H1 (cell line): Measurements from ENCODE around the gene BRD1. TPM values are rescaled to one million over a fixed set of nuclear protein-coding genes. Genes with fewer than 3 reads are reported as not detected.

Experiments
- CTCF ChIA-PET: fragments of 300-600 bp; sonication (Branson Sonifier 250); formaldehyde crosslinking; loops from one replicate; lab custom pipeline; 2021; ENCODE audit not compliant: partially characterized antibody; lab: Charles Lee
- POLR2A ChIA-PET: fragments of 300-600 bp; sonication (Branson Sonifier 250); formaldehyde crosslinking; loops from one replicate; lab custom pipeline; 2021; ENCODE audit warnings: inconsistent platforms; ENCODE audit not compliant: partially characterized antibody; lab: Charles Lee
- DNase-seq, 2 experiments: peaks; one replicate each; pipeline versions ENCODE4 v3.0.0 to v3.0.0-alpha.2; 2010 to 2022; ENCODE audit warnings: low spot score in 2 of 2, low read depth in 1 of 2, mixed read lengths in 1 of 2
- FAIRE-seq: peaks from 2 replicates; lab custom pipeline; 2011; peaks lifted over from hg19 to GRCh38; lab: Jason Lieb, UNC
- H2AFZ ChIP-seq: 2 replicates; pipeline ENCODE4 v1.8.1; 2012; ENCODE audit warnings: low read length, inconsistent platforms
- H2AK5ac ChIP-seq: 2 replicates; pipeline ENCODE4 v1.6.1; 2013; ENCODE audit warnings: low read depth, low read length
- H2BK120ac ChIP-seq: replicated peaks from 2 replicates; pipeline ENCODE3; 2013; ENCODE audit warnings: low read depth, low read length, inconsistent platforms
- H2BK12ac ChIP-seq: 2 replicates; pipeline ENCODE4 v1.6.1; 2013; ENCODE audit warnings: low read depth, low read length
- H2BK15ac ChIP-seq: 2 replicates; pipeline ENCODE4 v1.6.1; 2013; ENCODE audit warnings: low read length
- H2BK20ac ChIP-seq: 2 replicates; pipeline ENCODE4 v1.6.1; 2013; ENCODE audit warnings: low read length
- H2BK5ac ChIP-seq: 2 replicates; pipeline ENCODE4 v1.6.1; 2013; ENCODE audit warnings: low read depth, low read length
- H3K14ac ChIP-seq: 2 replicates; pipeline ENCODE4 v1.6.1; 2013; ENCODE audit warnings: inconsistent platforms; ENCODE audit not compliant: insufficient read length
- H3K18ac ChIP-seq: 2 replicates; pipeline ENCODE4 v1.6.1; 2013; ENCODE audit warnings: low read length; ENCODE audit errors: extremely low read depth
- H3K23ac ChIP-seq: 2 replicates; pipeline ENCODE4 v1.6.1; 2013; ENCODE audit warnings: inconsistent platforms; ENCODE audit not compliant: insufficient read length
- H3K23me2 ChIP-seq: 2 replicates; pipeline ENCODE4 v1.6.1; 2013; ENCODE audit warnings: low read depth, low read length
- H3K27ac ChIP-seq: 2 replicates; pipeline ENCODE4 v1.6.1; 2011; ENCODE audit warnings: low read depth, low read length, inconsistent platforms
- H3K27me3 ChIP-seq, 4 experiments: replicated peaks in 1 of 4; 1 replicate in 1 of 4; 2 replicates in 3 of 4; pipeline versions ENCODE4 v1.6.1 to v1.8.1; 2011 to 2013; ENCODE audit warnings: low read length in 3 of 4, mild to moderate bottlenecking in 3 of 4, inconsistent platforms in 2 of 4, mixed read lengths in 2 of 4, moderate library complexity in 1 of 4; ENCODE audit not compliant: control insufficient read depth in 3 of 4, insufficient read depth in 3 of 4; ENCODE audit errors: extremely low read depth in 1 of 4
- H3K36me3 ChIP-seq, 4 experiments: 2 replicates each; pipeline versions ENCODE4 v1.6.1 to v1.8.1; 2011 to 2013; ENCODE audit warnings: mild to moderate bottlenecking in 4 of 4, low read length in 3 of 4, moderate library complexity in 2 of 4, control low read depth in 1 of 4, inconsistent platforms in 1 of 4; ENCODE audit not compliant: insufficient read depth in 4 of 4, control insufficient read depth in 2 of 4
- H3K4ac ChIP-seq: replicated peaks from 2 replicates; pipeline ENCODE3; 2013; ENCODE audit warnings: low read length, low read depth, mixed read lengths, inconsistent platforms; ENCODE audit not compliant: insufficient read length
- H3K4me1 ChIP-seq, 4 experiments: replicated peaks in 1 of 4; 1 replicate in 1 of 4; 2 replicates in 3 of 4; pipeline versions ENCODE4 v1.6.1 to v1.8.1; 2011 to 2013; ENCODE audit warnings: low read length in 3 of 4, inconsistent platforms in 2 of 4, mixed read lengths in 1 of 4; ENCODE audit not compliant: insufficient read depth in 4 of 4, control insufficient read depth in 3 of 4
- H3K4me2 ChIP-seq, 2 experiments: 2 replicates each; pipeline versions ENCODE4 v1.6.1 to v1.8.1; 2011 to 2013; ENCODE audit warnings: low read depth in 2 of 2, low read length in 2 of 2, control low read depth in 1 of 2, inconsistent platforms in 1 of 2, mild to moderate bottlenecking in 1 of 2; ENCODE audit not compliant: insufficient read depth in 1 of 2
- H3K4me3 ChIP-seq, 4 experiments: fragments of 200-600, 300-600 bp in 1 of 4; sonication (generic), shearing (Covaris generic), sonication (Bioruptor Twin) in 1 of 4; 2 replicates each; pipeline versions ENCODE4 v1.5.1 to v1.8.1; 2011 to 2016; ENCODE audit warnings: low read length in 4 of 4, low read depth in 3 of 4, control low read depth in 2 of 4, inconsistent platforms in 2 of 4, mild to moderate bottlenecking in 2 of 4, mixed read lengths in 1 of 4, moderate library complexity in 1 of 4; ENCODE audit not compliant: insufficient read depth in 2 of 4; ENCODE audit errors: extremely low read depth in 1 of 4
- H3K56ac ChIP-seq: replicated peaks from 2 replicates; pipeline ENCODE3; 2013; ENCODE audit warnings: low read depth, mild to moderate bottlenecking, mixed read lengths, low read length, inconsistent platforms; ENCODE audit not compliant: insufficient read length
- H3K79me1 ChIP-seq: 2 replicates; pipeline ENCODE4 v1.6.1; 2013; ENCODE audit warnings: low read depth, low read length, control low read depth
- H3K79me2 ChIP-seq, 2 experiments: 2 replicates each; pipeline versions ENCODE4 v1.6.1 to v1.8.1; 2012 to 2013; ENCODE audit warnings: low read length in 2 of 2, mild to moderate bottlenecking in 2 of 2, inconsistent platforms in 1 of 2; ENCODE audit not compliant: insufficient read depth in 2 of 2, control insufficient read depth in 1 of 2
- H3K9ac ChIP-seq, 4 experiments: replicated peaks in 1 of 4; 1 replicate in 1 of 4; 2 replicates in 3 of 4; pipeline versions ENCODE4 v1.6.1 to v1.8.1; 2011 to 2013; ENCODE audit warnings: low read depth in 3 of 4, low read length in 3 of 4, control low read depth in 2 of 4, mild to moderate bottlenecking in 2 of 4, moderate library complexity in 2 of 4, inconsistent platforms in 1 of 4; ENCODE audit errors: extremely low read depth in 1 of 4
- H3K9me3 ChIP-seq, 2 experiments: 2 replicates each; pipeline versions ENCODE4 v1.6.1 to v1.8.1; 2012 to 2013; ENCODE audit warnings: mild to moderate bottlenecking in 2 of 2, moderate library complexity in 2 of 2, control low read depth in 1 of 2, inconsistent platforms in 1 of 2, low read depth in 1 of 2, low read length in 1 of 2, mixed read lengths in 1 of 2; ENCODE audit not compliant: insufficient read depth in 2 of 2
- H4K20me1 ChIP-seq, 2 experiments: replicated peaks in 1 of 2; 2 replicates each; pipeline versions ENCODE3 to v1.8.1; 2011 to 2013; ENCODE audit warnings: inconsistent platforms in 2 of 2, low read length in 2 of 2, mild to moderate bottlenecking in 1 of 2; ENCODE audit not compliant: insufficient read depth in 2 of 2, control insufficient read depth in 1 of 2
- H4K5ac ChIP-seq: 2 replicates; pipeline ENCODE4 v1.6.1; 2013; ENCODE audit warnings: low read length, low read depth, mixed read lengths, inconsistent platforms; ENCODE audit not compliant: insufficient read length
- H4K8ac ChIP-seq: 2 replicates; pipeline ENCODE4 v1.8.0; 2013; ENCODE audit warnings: mild to moderate bottlenecking, moderate library complexity, low read length, inconsistent platforms; ENCODE audit not compliant: insufficient read depth; ENCODE audit errors: extremely low read depth
- H4K91ac ChIP-seq: replicated peaks from 2 replicates; pipeline ENCODE3; 2013; ENCODE audit warnings: low read length, mixed read lengths, inconsistent platforms; ENCODE audit not compliant: insufficient read length
- BCL11A ChIP-seq, 2 experiments: IDR thresholded peaks; one replicate each; pipeline ENCODE4 v1.6.1; 2011; ENCODE audit warnings: low read depth in 2 of 2, low read length in 2 of 2, mild to moderate bottlenecking in 2 of 2
- CBX8 ChIP-seq: fragments of 300-800, 300-1000 bp; sonication (generic); IDR thresholded peaks from 2 replicates; pipeline ENCODE4 v1.7.1; 2016; ENCODE audit warnings: low read depth, low read length, borderline replicate concordance
- CTCF ChIP-seq, 3 experiments: IDR thresholded peaks; 1 replicate in 2 of 3; 2 replicates in 1 of 3; pipeline versions ENCODE4 v1.5.1 to v1.6.1; 2011; ENCODE audit warnings: low read length in 3 of 3, mild to moderate bottlenecking in 3 of 3, inconsistent platforms in 2 of 3, low read depth in 1 of 3, moderate library complexity in 1 of 3; ENCODE audit not compliant: insufficient read depth in 1 of 3; ENCODE audit errors: control extremely low read depth in 1 of 3
- GABPA ChIP-seq: IDR thresholded peaks from 2 replicates; pipeline ENCODE4 v1.6.1; 2011; ENCODE audit warnings: mild to moderate bottlenecking, low read length, moderate library complexity, borderline replicate concordance; ENCODE audit not compliant: insufficient read depth
- NANOG ChIP-seq: IDR thresholded peaks from 2 replicates; pipeline ENCODE4 v1.6.1; 2011; ENCODE audit warnings: low read length, low read depth, mild to moderate bottlenecking, inconsistent platforms; ENCODE audit not compliant: insufficient read depth, poor library complexity, severe bottlenecking
- PHF8 ChIP-seq: fragments of 200-600 bp; sonication (generic); conservative IDR thresholded peaks from 2 replicates; pipeline ENCODE4 v1.7.1; 2012; ENCODE audit warnings: low read depth, mild to moderate bottlenecking, inconsistent platforms, low read length, moderate library complexity
- RFX5 ChIP-seq: IDR thresholded peaks from 2 replicates; pipeline ENCODE4 v1.6.1; 2011; ENCODE audit warnings: low read depth, low read length, improper control_type of control experiment, borderline replicate concordance
- SIX5 ChIP-seq: IDR thresholded peaks from 2 replicates; pipeline ENCODE4 v1.6.1; 2011; ENCODE audit warnings: mild to moderate bottlenecking, low read depth, low read length
- SUZ12 ChIP-seq: fragments of 200-600 bp; sonication (generic); IDR thresholded peaks from 2 replicates; pipeline ENCODE4 v1.6.1; 2012; ENCODE audit warnings: mild to moderate bottlenecking, inconsistent platforms, low read length, moderate library complexity, mixed read lengths
- ZNF274 ChIP-seq: IDR thresholded peaks from 2 replicates; pipeline ENCODE4 v1.7.0; 2012; ENCODE audit warnings: low read length, borderline replicate concordance; ENCODE audit errors: extremely low read depth
- WGBS, 2 experiments: shearing (Covaris generic) in 1 of 2; methylation state at CpG; one replicate each; pipeline versions ENCODE4 v1.1.6 to v1.1.7; 2013 to 2015; ENCODE audit warnings: low lambda C conversion rate in 2 of 2, mixed read lengths in 2 of 2, inconsistent platforms in 1 of 2, low coverage in 1 of 2, missing lambda C conversion rate in 1 of 2; ENCODE audit not compliant: insufficient replicate concordance in 2 of 2, insufficient coverage in 1 of 2, insufficient read length in 1 of 2; ENCODE audit errors: extremely low coverage in 1 of 2, missing lambda C conversion rate in 1 of 2; 5-methylcytosine and 5-hydroxymethylcytosine counted together
- polyA plus RNA-seq, 7 experiments: library from polyadenylated mRNA; depleted of rRNA in 3 of 7; stranded (reverse) in 5 of 7; unstranded in 2 of 7; fragments of >200 nt in 5 of 7; fragments of 200-250 nt in 2 of 7; gene quantifications; 1 replicate in 5 of 7; 2 replicates in 1 of 7; 4 replicates in 1 of 7; pipeline versions ENCODE4 v1.2.1 to v1.2.3, GENCODE V29; 2011 to 2013; ENCODE audit warnings: missing spikeins in 2 of 7, mixed read lengths in 2 of 7
- total RNA-seq: library from RNA; stranded (reverse); fragmentation: NEBNext Ultra II Directional; extraction: Animal tissue kit (Norgen Biotek cat#: 25700); gene quantifications from 2 replicates; pipeline ENCODE4 v1.2.1, GENCODE V29; 2021

The BRD1 gene
- total and polyA plus RNA-seq, 2 of the 8 experiments (the other 6 are each of a cell fraction or from before 2014, with no cell fraction given): 6.8 to 34.0 TPM

GRCh38 chr22:49780698-49781288 lies 46.9 kb downstream of the BRD1 start:
- no peak for DNase-seq
- Histone ChIP-seq H2AFZ (no peak overlapping the region), H3K36me3 (peaks cover 0 to 37% (median 26%) of the 10 kb centered on the region in 4 experiments; a peak in 6 of 8 replicates), H3K79me2 (peaks cover 4 to 63% of the 10 kb centered on the region in 2 experiments; a peak in 2 of 4 replicates), H2BK20ac (no peak overlapping the region), H3K4me2 (no peak overlapping the region), H3K4me1 (no peaks in the 10 kb centered on the region; a peak in 3 of 7 replicates), H3K4ac (no peak overlapping the region), H2BK5ac (no peak overlapping the region), H2BK12ac (no peak overlapping the region), H4K5ac (no peak overlapping the region), H3K14ac (no peak overlapping the region), H3K23ac (no peak overlapping the region), H3K18ac (no peak overlapping the region), H4K91ac (no peak overlapping the region), H3K27ac (no peak overlapping the region), H3K9me3 (no peaks in the 10 kb centered on the region; a peak in 1 of 4 replicates), H2BK15ac (no peak overlapping the region), H3K23me2 (no peaks in the 10 kb centered on the region; the same call in 1 of the 2 replicates), H3K4me3 (no peak overlapping the region), H4K8ac (peak overlapping the region; percentile 57; the same call in 1 of the 2 replicates), H2AK5ac (no peak overlapping the region), H3K79me1 (peaks cover 30% of the 10 kb centered on the region), H3K27me3 (no peaks in the 10 kb centered on the region), H4K20me1 (peaks cover 16 to 35% of the 10 kb centered on the region in 2 experiments), H3K56ac (no peak overlapping the region), H2BK120ac (no peak overlapping the region), H3K9ac (no peak overlapping the region; a peak in 2 of 7 replicates)
- ChIA-PET CTCF (interaction anchor here (0.9 kb wide), 1 partner anchor 19 kb away, joined by 3 read pairs; no protein-coding TSS in a partner anchor), POLR2A (no interaction called here)
- no peak for FAIRE-seq
- 90% methylated on average over 19 of the region's 19 CpGs; no CpG with 5 or more reads in 1 of the 2 experiments for WGBS, 2 experiments
- TF ChIP-seq PHF8 (no peak), CBX8 (no peak), NANOG (no peak), CTCF (IDR thresholded peaks at IDR 0.05; ENCODE audit: control extremely low read depth in 1 of 3, insufficient read depth in 1 of 3, low read depth in 1 of 3, low read length in 3 of 3) (no peak), SIX5 (no peak), SUZ12 (no peak), GABPA (no peak), BCL11A (IDR thresholded peaks at IDR 0.05; ENCODE audit: low read depth in 2 of 2, low read length in 2 of 2) (no peak), RFX5 (no peak), ZNF274 (no peak)
